CD4-positive, alpha-beta T cell (primary cell): Measurements from ENCODE around the gene PLXNA2. TPM values are rescaled to one million over a fixed set of nuclear protein-coding genes. Genes with fewer than 3 reads are reported as not detected.

Experiments
- ATAC-seq: fragments of 200-7000 bp; cut with Tn5 transposase; one replicate; pipeline ENCODE4 v1.10.0; 2022; ENCODE audit warnings: mild to moderate bottlenecking; ENCODE audit not compliant: poor library complexity
- CTCF ChIA-PET: fragments of 350-600 bp; sonication (Branson Sonifier 250); formaldehyde crosslinking; loops from one replicate; lab custom pipeline; 2021; ENCODE audit warnings: antibody characterized with exemption, inconsistent platforms; lab: Charles Lee
- POLR2A ChIA-PET: fragments of 350-600 bp; sonication (Branson Sonifier 250); formaldehyde crosslinking; loops from one replicate; lab custom pipeline; 2021; ENCODE audit warnings: antibody characterized with exemption, inconsistent platforms; lab: Charles Lee
- DNase-seq, 14 experiments: peaks; one replicate each; pipeline ENCODE4 v3.0.0-alpha.2; 2013 to 2020; ENCODE audit warnings: mixed read lengths in 2 of 14
- H3K27ac ChIP-seq, 2 donors: one replicate each; pipeline versions ENCODE4 v1.5.1 to v1.7.0; 2013; ENCODE audit warnings: low read length in 2 of 2, low read depth in 1 of 2, mild to moderate bottlenecking in 1 of 2
- H3K27me3 ChIP-seq, 2 experiments: 1 replicate in 1 of 2; 2 replicates in 1 of 2; pipeline versions ENCODE4 v1.6.1 to v1.7.0; 2013; ENCODE audit warnings: low read length in 2 of 2, control low read depth in 1 of 2, mild to moderate bottlenecking in 1 of 2, moderate library complexity in 1 of 2; ENCODE audit not compliant: insufficient read depth in 2 of 2, control insufficient read depth in 1 of 2
- H3K36me3 ChIP-seq: one replicate; pipeline ENCODE4 v1.6.1; 2013; ENCODE audit warnings: low read length, control low read depth; ENCODE audit not compliant: insufficient read depth
- H3K4me1 ChIP-seq: one replicate; pipeline ENCODE4 v1.6.1; 2013; ENCODE audit warnings: low read length, control low read depth; ENCODE audit not compliant: insufficient read depth
- H3K4me3 ChIP-seq: one replicate; pipeline ENCODE4 v1.5.1; 2013; ENCODE audit warnings: mild to moderate bottlenecking, low read length, moderate library complexity
- H3K9me3 ChIP-seq, 2 experiments: 1 replicate in 1 of 2; 2 replicates in 1 of 2; pipeline versions ENCODE4 v1.6.1 to v1.7.0; 2013; ENCODE audit warnings: low read length in 2 of 2, mild to moderate bottlenecking in 2 of 2, control low read depth in 1 of 2, moderate library complexity in 1 of 2; ENCODE audit not compliant: control insufficient read depth in 1 of 2, insufficient read depth in 1 of 2
- H3K27ac Mint-ChIP-seq: one replicate; pipeline ENCODE4 v1.8.0; 2020; ENCODE audit warnings: mixed read lengths
- H3K27me3 Mint-ChIP-seq: one replicate; pipeline ENCODE4 v1.8.0; 2021; ENCODE audit warnings: mixed read lengths
- H3K36me3 Mint-ChIP-seq: one replicate; pipeline ENCODE4 v1.8.0; 2021; ENCODE audit warnings: low read depth, mixed read lengths
- H3K4me1 Mint-ChIP-seq: one replicate; pipeline ENCODE4 v1.8.0; 2021; ENCODE audit warnings: low read depth, mixed read lengths
- H3K4me3 Mint-ChIP-seq: one replicate; pipeline ENCODE4 v1.8.0; 2020; ENCODE audit warnings: mild to moderate bottlenecking, mixed read lengths
- H3K9me3 Mint-ChIP-seq: one replicate; pipeline ENCODE4 v1.8.0; 2020; ENCODE audit warnings: mixed read lengths
- intact Hi-C, 2 experiments: fragments of 100-400 bp; cut with DNase I in 1 of 2; cut with micrococcal nuclease in 1 of 2; formaldehyde crosslinking; loops; one replicate each; pipeline versions ENCODE4 v1.15.1 to v1.9.0; 2023 to 2025; cut with DNase I, micrococcal nuclease
- total RNA-seq, 174 experiments: library from RNA in 2 of 174; stranded (reverse) in 2 of 174; gene quantifications; one replicate each; pipeline ENCODE4 v1.2.3 and lab custom pipeline; 2021 to 2026
- TF ChIP-seq, protein P1 (sequence below): fragments of 200-600 bp; IDR thresholded peaks from one replicate; pipeline ENCODE4 v1.8.0; 2022; ENCODE audit warnings: antibody characterized with exemption, mild to moderate bottlenecking

PLXNA2 gene
- total RNA-seq, 2 experiments from 2014 or later: 0.75 to 0.77 TPM

DNA sequence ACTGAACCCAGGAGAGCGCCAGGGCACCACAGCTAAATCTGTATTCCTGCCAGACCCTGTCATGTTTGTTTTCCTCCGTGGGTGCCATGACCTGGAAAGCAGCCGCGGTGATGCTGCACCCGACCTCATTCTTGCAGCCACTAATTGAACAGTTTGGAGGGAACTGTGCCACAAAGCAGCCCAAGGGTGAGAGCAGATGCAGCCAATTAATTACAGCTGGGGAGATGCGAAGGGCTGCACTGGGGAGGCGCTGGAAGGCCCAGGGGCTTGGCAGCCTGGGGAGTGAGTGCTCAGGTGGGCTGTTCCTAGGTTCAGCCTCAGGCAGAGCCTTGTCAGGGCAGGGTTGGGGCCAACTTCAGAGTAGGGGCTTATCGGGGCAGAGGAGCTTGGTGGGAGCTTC is 174.9 kb downstream of the PLXNA2 start:
- Mint-ChIP-seq H3K27ac (no peak overlapping the region), H3K4me1 (no peaks in the 10 kb centered on the region), H3K9me3 (no peaks in the 10 kb centered on the region), H3K4me3 (no peak overlapping the region), H3K27me3 (no peaks in the 10 kb centered on the region), H3K36me3 (no peaks in the 10 kb centered on the region)
- Histone ChIP-seq H3K4me1 (no peaks in the 10 kb centered on the region), H3K4me3 (no peak overlapping the region), H3K9me3 (no peaks in the 10 kb centered on the region), H3K27ac (no peak overlapping the region), H3K36me3 (no peaks in the 10 kb centered on the region), H3K27me3 (no peaks in the 10 kb centered on the region)
- DNase-seq (no peak), ATAC-seq (no peak)
- TF ChIP-seq, protein P1, sequence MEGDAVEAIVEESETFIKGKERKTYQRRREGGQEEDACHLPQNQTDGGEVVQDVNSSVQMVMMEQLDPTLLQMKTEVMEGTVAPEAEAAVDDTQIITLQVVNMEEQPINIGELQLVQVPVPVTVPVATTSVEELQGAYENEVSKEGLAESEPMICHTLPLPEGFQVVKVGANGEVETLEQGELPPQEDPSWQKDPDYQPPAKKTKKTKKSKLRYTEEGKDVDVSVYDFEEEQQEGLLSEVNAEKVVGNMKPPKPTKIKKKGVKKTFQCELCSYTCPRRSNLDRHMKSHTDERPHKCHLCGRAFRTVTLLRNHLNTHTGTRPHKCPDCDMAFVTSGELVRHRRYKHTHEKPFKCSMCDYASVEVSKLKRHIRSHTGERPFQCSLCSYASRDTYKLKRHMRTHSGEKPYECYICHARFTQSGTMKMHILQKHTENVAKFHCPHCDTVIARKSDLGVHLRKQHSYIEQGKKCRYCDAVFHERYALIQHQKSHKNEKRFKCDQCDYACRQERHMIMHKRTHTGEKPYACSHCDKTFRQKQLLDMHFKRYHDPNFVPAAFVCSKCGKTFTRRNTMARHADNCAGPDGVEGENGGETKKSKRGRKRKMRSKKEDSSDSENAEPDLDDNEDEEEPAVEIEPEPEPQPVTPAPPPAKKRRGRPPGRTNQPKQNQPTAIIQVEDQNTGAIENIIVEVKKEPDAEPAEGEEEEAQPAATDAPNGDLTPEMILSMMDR: no peak
- ChIA-PET POLR2A (no interaction called here), CTCF (no interaction called here)
- intact Hi-C loops: no loop called here

DNA sequence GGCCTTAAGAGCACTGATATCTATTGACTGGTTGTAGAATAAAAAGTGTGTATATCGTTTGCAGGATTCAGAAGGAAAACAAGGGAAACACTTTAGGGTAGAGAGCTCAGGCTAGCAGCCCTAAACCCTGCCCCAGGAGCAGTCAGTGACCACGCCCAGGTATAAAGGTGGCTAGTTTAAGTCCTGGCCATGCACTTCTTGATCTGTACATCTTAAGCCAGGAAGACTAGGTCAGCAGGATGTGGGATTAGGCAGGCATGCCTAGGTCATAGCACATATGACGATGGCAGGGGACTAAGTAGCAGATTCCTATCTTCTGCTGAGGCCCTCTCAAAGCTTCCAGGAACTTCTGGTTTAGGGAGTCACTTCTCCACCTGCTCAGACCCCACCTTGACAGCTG is 175.3 kb downstream of the PLXNA2 start:
- Mint-ChIP-seq H3K27me3 (no peaks in the 10 kb centered on the region), H3K9me3 (no peaks in the 10 kb centered on the region), H3K4me1 (no peaks in the 10 kb centered on the region), H3K27ac (no peak overlapping the region), H3K4me3 (no peak overlapping the region), H3K36me3 (no peaks in the 10 kb centered on the region)
- DNase-seq (no peak), ATAC-seq (no peak)
- H3K4me1 ChIP-seq: no peaks in the 10 kb centered on the region
- intact Hi-C loops: no loop called here
- TF ChIP-seq, protein P1: no peak
- H3K27me3 ChIP-seq: no peaks in the 10 kb centered on the region
- H3K27ac ChIP-seq: no peak overlapping the region
- CTCF ChIA-PET: no interaction called here
- H3K36me3 ChIP-seq: no peaks in the 10 kb centered on the region
- H3K9me3 ChIP-seq: no peaks in the 10 kb centered on the region
- no peak overlapping the region for H3K4me3 ChIP-seq
- POLR2A ChIA-PET: no interaction called here

DNA sequence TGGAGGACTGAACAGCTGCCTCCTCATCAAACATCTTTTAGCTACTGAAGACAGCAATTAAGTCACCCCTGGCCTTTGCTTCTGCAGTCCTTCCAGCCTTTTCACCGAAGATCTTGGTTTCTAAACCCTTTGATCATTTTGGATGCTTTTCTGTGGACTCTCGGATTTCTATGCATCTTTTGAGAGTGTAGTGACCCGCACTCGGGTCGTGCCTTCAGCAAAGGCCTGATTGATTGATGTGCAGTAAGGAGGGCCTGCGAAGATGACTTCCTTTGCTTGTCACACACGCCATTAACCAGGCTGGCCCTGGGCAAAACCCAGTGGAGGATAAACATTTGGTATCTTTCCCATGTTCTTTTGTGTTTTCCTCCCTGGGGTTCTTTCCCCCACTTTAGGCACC is 175.8 kb downstream of the PLXNA2 start:
- Mint-ChIP-seq H3K4me3 (no peak overlapping the region), H3K4me1 (no peaks in the 10 kb centered on the region), H3K27ac (no peak overlapping the region), H3K27me3 (no peaks in the 10 kb centered on the region), H3K36me3 (no peaks in the 10 kb centered on the region), H3K9me3 (no peaks in the 10 kb centered on the region)
- ChIA-PET POLR2A (no interaction called here), CTCF (no interaction called here)
- Histone ChIP-seq H3K9me3 (no peaks in the 10 kb centered on the region), H3K27me3 (no peaks in the 10 kb centered on the region), H3K4me3 (no peak overlapping the region), H3K4me1 (no peaks in the 10 kb centered on the region), H3K36me3 (no peaks in the 10 kb centered on the region), H3K27ac (no peak overlapping the region)
- ATAC-seq (no peak), DNase-seq (no peak)
- intact Hi-C loops: no loop called here
- TF ChIP-seq, protein P1: no peak
